ENCODE data around the gene ZBTB14. TPM values are rescaled to one million over a fixed set of nuclear protein-coding genes. Genes with fewer than 3 reads are reported as not detected.

ZBTB14 gene
- total RNA-seq, 2 donors from 2014 or later: 6.1 to 8.4 TPM

GRCh38 chr18:5315838-5316237 is 20.3 kb upstream of the ZBTB14 start:
- H3K36me3 ChIP-seq: no peaks in the 10 kb centered on the region
- DNase-seq (ENCODE audit: low spot score) (no peak), ATAC-seq (ENCODE audit: insufficient number of reproducible peaks, low FRiP score, low read depth) (no peak)
- TF ChIP-seq CTCF (IDR thresholded peaks at IDR 0.05): no peak
- no peak overlapping the region for H3K4me3 ChIP-seq
- H3K27me3 ChIP-seq (replicated peaks; ENCODE audit: insufficient read depth): no peaks in the 10 kb centered on the region
- H3K9me3 ChIP-seq: no peaks in the 10 kb centered on the region
- H3K27ac ChIP-seq: no peak overlapping the region
- peaks cover 0 to 4% of the 10 kb centered on the region in 2 donors for H3K4me1 ChIP-seq (ENCODE audit: control insufficient read depth in 1 of 2, low read depth in 2 of 2)

- H3K27me3 ChIP-seq (replicated peaks; ENCODE audit: insufficient read depth): no peaks in the 10 kb centered on the region
- no peaks in the 10 kb centered on the region for H3K36me3 ChIP-seq
- H3K27ac ChIP-seq: no peak overlapping the region
- ATAC-seq (ENCODE audit: insufficient number of reproducible peaks, low FRiP score, low read depth): no peak
- H3K9me3 ChIP-seq: no peaks in the 10 kb centered on the region
- TF ChIP-seq CTCF (IDR thresholded peaks at IDR 0.05): no peak
- no peak for DNase-seq (ENCODE audit: low spot score)
- H3K4me3 ChIP-seq: no peak overlapping the region
- H3K4me1 ChIP-seq (ENCODE audit: control insufficient read depth in 1 of 2, low read depth in 2 of 2): peaks cover 2 to 4% of the 10 kb centered on the region in 2 donors
These were observed 15.9 kb upstream of the ZBTB14 start for GRCh38 chr18:5311301-5311989.

- Histone ChIP-seq H3K4me1 (ENCODE audit: control insufficient read depth in 1 of 2, low read depth in 2 of 2) (peaks cover 2 to 4% of the 10 kb centered on the region in 2 donors), H3K27ac (no peak overlapping the region), H3K36me3 (no peaks in the 10 kb centered on the region), H3K27me3 (replicated peaks; ENCODE audit: insufficient read depth) (no peaks in the 10 kb centered on the region), H3K4me3 (peak overlapping the region; percentile 63), H3K9me3 (no peaks in the 10 kb centered on the region)
- DNase-seq (ENCODE audit: low spot score) (no peak), ATAC-seq (ENCODE audit: insufficient number of reproducible peaks, low FRiP score, low read depth) (no peak)
- TF ChIP-seq CTCF (IDR thresholded peaks at IDR 0.05): no peak
These were observed 14.5 kb upstream of the ZBTB14 start for GRCh38 chr18:5309888-5310470.

- H3K4me3 ChIP-seq: no peak overlapping the region
- no peaks in the 10 kb centered on the region for H3K36me3 ChIP-seq
- DNase-seq (ENCODE audit: low spot score) (no peak), ATAC-seq (ENCODE audit: insufficient number of reproducible peaks, low FRiP score, low read depth) (no peak)
- H3K4me1 ChIP-seq (ENCODE audit: control insufficient read depth in 1 of 2, low read depth in 2 of 2): peaks cover 0 to 2% of the 10 kb centered on the region in 2 donors
- H3K27me3 ChIP-seq (replicated peaks; ENCODE audit: insufficient read depth): no peaks in the 10 kb centered on the region
- no peak overlapping the region for H3K27ac ChIP-seq
- no peak for TF ChIP-seq CTCF (IDR thresholded peaks at IDR 0.05)
- no peaks in the 10 kb centered on the region for H3K9me3 ChIP-seq
These were observed 10.3 kb upstream of the ZBTB14 start for GRCh38 chr18:5305835-5306234.

- Histone ChIP-seq H3K4me1 (ENCODE audit: control insufficient read depth in 1 of 2, low read depth in 2 of 2) (no peaks in the 10 kb centered on the region), H3K9me3 (no peaks in the 10 kb centered on the region), H3K4me3 (no peak overlapping the region), H3K27ac (no peak overlapping the region), H3K27me3 (replicated peaks; ENCODE audit: insufficient read depth) (no peaks in the 10 kb centered on the region), H3K36me3 (no peaks in the 10 kb centered on the region)
- DNase-seq (ENCODE audit: low spot score) (no peak), ATAC-seq (ENCODE audit: insufficient number of reproducible peaks, low FRiP score, low read depth) (no peak)
- no peak for TF ChIP-seq CTCF (IDR thresholded peaks at IDR 0.05)
These were observed 8.7 kb upstream of the ZBTB14 start for GRCh38 chr18:5304232-5304631.
